ENCODE measurements around the gene NTHL1.
"Not testable (repeated sequence)": the region's sequence is repeated elsewhere in the genome, so short reads cannot be mapped to it uniquely, and the experiment has no call there.

Gene NTHL1

GRCh38 chr16:2027024-2028010 is 20.3 kb downstream of the NTHL1 start:
- no peak for DNase-seq

GRCh38 chr16:2026461-2027023 is 21.1 kb downstream of the NTHL1 start, which contains the start of gene NHERF2:
NHERF2 (plus strand) TSS chr16:2026902; CDS start chr16:2027006, 104 bp downstream.
- no peak for DNase-seq

- no peak for DNase-seq
Observed at GRCh38 chr16:2025878-2026460, 21.7 kb downstream of the NTHL1 start.

GRCh38 chr16:2025251-2025650 is 22.4 kb downstream of the NTHL1 start:
- no peak for DNase-seq

GRCh38 chr16:2024032-2024420 is 23.6 kb downstream of the NTHL1 start:
- DNase-seq = no peak

- peak; percentile 97 for DNase-seq
Observed at GRCh38 chr16:2023092-2024031, 24.3 kb downstream of the NTHL1 start.

- no peak for DNase-seq
Observed at GRCh38 chr16:2022723-2023091, 24.9 kb downstream of the NTHL1 start.

- DNase-seq = no peak
Observed at GRCh38 chr16:2019921-2020831, 27.5 kb downstream of the NTHL1 start.

- no peak for DNase-seq
Observed at GRCh38 chr16:2019518-2019920, 28.1 kb downstream of the NTHL1 start, which contains the start of gene NPW. NPW (plus strand) TSS chr16:2019785.

GRCh38 chr16:2016407-2016922 is 31.2 kb downstream of the NTHL1 start:
- no peak for DNase-seq

- no peak for DNase-seq
Observed at GRCh38 chr16:2015947-2016208, 31.8 kb downstream of the NTHL1 start.

- DNase-seq = no peak
Observed at GRCh38 chr16:2015117-2015946, 32.3 kb downstream of the NTHL1 start.

- DNase-seq = no peak
Observed at GRCh38 chr16:2013527-2013926, 34.1 kb downstream of the NTHL1 start.

GRCh38 chr16:2011726-2012125 is 35.9 kb downstream of the NTHL1 start:
- not testable (repeated sequence) for DNase-seq

GRCh38 chr16:2009791-2010510 is 37.7 kb downstream of the NTHL1 start, which contains the start of gene ZNF598:
ZNF598 (minus strand) TSS chr16:2009821.
- peak; percentile 82 for DNase-seq

GRCh38 chr16:2009164-2009711 is 38.4 kb downstream of the NTHL1 start:
- DNase-seq = no peak

GRCh38 chr16:2008631-2009163 is 38.9 kb downstream of the NTHL1 start:
- no peak for DNase-seq

- DNase-seq = no peak
Observed at GRCh38 chr16:2008009-2008526, 39.6 kb downstream of the NTHL1 start.

All from activated CD4-positive, CD25-positive, alpha-beta regulatory T cell treated with anti-CD3 and anti-CD28 coated beads, Interleukin-2, amount 50 U/mL, for 72 hours (primary cell).